DND-41 (cell line): ENCODE results near the gene TUBGCP4.

Experiments
- ATAC-seq: fragments of 200-7000 bp; cut with Tn5 transposase; 3 replicates; pipeline ENCODE4 v1.9.1; 2021; ENCODE audit warnings: low read depth; ENCODE audit not compliant: insufficient read depth
- DNase-seq: peaks from one replicate; pipeline ENCODE4 v3.0.0-alpha.2; 2020
- H2AFZ ChIP-seq: 2 replicates; pipeline ENCODE4 v1.6.0; 2012; ENCODE audit warnings: low read depth, low read length
- H3K27ac ChIP-seq: 2 replicates; pipeline ENCODE4 v1.5.1; 2012; ENCODE audit warnings: low read length, inconsistent platforms
- H3K27me3 ChIP-seq: fragments of 200-600 bp; sonication (generic); 2 replicates; pipeline ENCODE4 v1.6.0; 2012; ENCODE audit warnings: low read length, mild to moderate bottlenecking, inconsistent platforms; ENCODE audit not compliant: insufficient read depth, poor library complexity
- H3K36me3 ChIP-seq: 2 replicates; pipeline ENCODE4 v1.5.1; 2012; ENCODE audit warnings: low read length, inconsistent platforms; ENCODE audit not compliant: insufficient read depth
- H3K4me1 ChIP-seq: 2 replicates; pipeline ENCODE4 v1.5.1; 2012; ENCODE audit warnings: mild to moderate bottlenecking, low read length; ENCODE audit not compliant: insufficient read depth
- H3K4me2 ChIP-seq: 2 replicates; pipeline ENCODE4 v1.6.0; 2012; ENCODE audit warnings: mild to moderate bottlenecking, moderate library complexity, low read length, inconsistent platforms; ENCODE audit not compliant: insufficient read depth
- H3K4me3 ChIP-seq, 2 experiments: fragments of 200-600 bp in 1 of 2; shearing (Covaris generic) in 1 of 2; 2 replicates each; pipeline ENCODE4 v1.5.1; 2012 to 2016; ENCODE audit warnings: inconsistent platforms in 2 of 2, low read length in 2 of 2, mild to moderate bottlenecking in 2 of 2, low read depth in 1 of 2, moderate library complexity in 1 of 2
- H3K79me2 ChIP-seq: 2 replicates; pipeline ENCODE4 v1.6.0; 2012; ENCODE audit warnings: low read length, inconsistent platforms; ENCODE audit not compliant: insufficient read depth
- H3K9ac ChIP-seq: 2 replicates; pipeline ENCODE4 v1.6.0; 2012; ENCODE audit warnings: low read depth, mild to moderate bottlenecking, inconsistent platforms, low read length, moderate library complexity
- H3K9me3 ChIP-seq: 2 replicates; pipeline ENCODE4 v1.5.1; 2012; ENCODE audit warnings: low read length, moderate library complexity, mild to moderate bottlenecking, inconsistent platforms; ENCODE audit not compliant: insufficient read depth, severe bottlenecking
- H4K20me1 ChIP-seq: 2 replicates; pipeline ENCODE4 v1.6.0; 2012; ENCODE audit warnings: low read length; ENCODE audit not compliant: insufficient read depth
- CTCF ChIP-seq: IDR thresholded peaks from 2 replicates; pipeline ENCODE4 v1.5.1; 2012; ENCODE audit warnings: borderline replicate concordance, low read length, moderate library complexity, mild to moderate bottlenecking; ENCODE audit not compliant: poor library complexity, severe bottlenecking; ENCODE audit errors: extremely low read depth
- EZH2 ChIP-seq: IDR thresholded peaks from 3 replicates; pipeline ENCODE4 v1.6.1; 2012; ENCODE audit warnings: borderline replicate concordance, low read depth, mild to moderate bottlenecking, moderate library complexity, low read length, inconsistent platforms; ENCODE audit not compliant: severe bottlenecking

Gene TUBGCP4

GRCh38 chr15:43406808-43407207 is 35.9 kb downstream of the TUBGCP4 start:
- DNase-seq (no peak), ATAC-seq (no peak)
- Histone ChIP-seq H4K20me1 (no peaks in the 10 kb centered on the region), H3K9ac (no peak overlapping the region), H2AFZ (no peak overlapping the region), H3K4me2 (no peak overlapping the region), H3K4me3 (no peak overlapping the region), H3K4me1 (no peaks in the 10 kb centered on the region), H3K36me3 (peaks cover 88% of the 10 kb centered on the region), H3K79me2 (no peaks in the 10 kb centered on the region), H3K9me3 (no peaks in the 10 kb centered on the region), H3K27me3 (no peaks in the 10 kb centered on the region), H3K27ac (no peak overlapping the region)
- TF ChIP-seq EZH2, result no peak
- TF ChIP-seq CTCF, result no peak

GRCh38 chr15:43408789-43409188 is 37.9 kb downstream of the TUBGCP4 start:
- Histone ChIP-seq H2AFZ (no peak overlapping the region), H3K79me2 (no peaks in the 10 kb centered on the region), H3K4me3 (no peak overlapping the region), H3K27me3 (no peaks in the 10 kb centered on the region), H3K36me3 (peaks cover 91% of the 10 kb centered on the region), H3K9me3 (no peaks in the 10 kb centered on the region), H4K20me1 (no peaks in the 10 kb centered on the region), H3K27ac (no peak overlapping the region), H3K4me2 (no peak overlapping the region), H3K4me1 (no peaks in the 10 kb centered on the region), H3K9ac (no peak overlapping the region)
- ATAC-seq (no peak), DNase-seq (no peak)
- TF ChIP-seq EZH2 (no peak), CTCF (no peak)

GRCh38 chr15:43410572-43411214 is 39.8 kb downstream of the TUBGCP4 start:
- no peaks in the 10 kb centered on the region for H3K4me1 ChIP-seq
- no peaks in the 10 kb centered on the region for H3K79me2 ChIP-seq
- DNase-seq (no peak), ATAC-seq (no peak)
- H3K27me3 ChIP-seq, result no peaks in the 10 kb centered on the region
- TF ChIP-seq CTCF, result no peak
- no peak for TF ChIP-seq EZH2
- H4K20me1 ChIP-seq, result no peaks in the 10 kb centered on the region
- H3K4me2 ChIP-seq, result no peak overlapping the region
- H2AFZ ChIP-seq, result no peak overlapping the region
- H3K4me3 ChIP-seq, result no peak overlapping the region
- no peak overlapping the region for H3K27ac ChIP-seq
- H3K36me3 ChIP-seq, result peaks cover 90% of the 10 kb centered on the region
- no peaks in the 10 kb centered on the region for H3K9me3 ChIP-seq
- no peak overlapping the region for H3K9ac ChIP-seq
